D721Med (cell line): ENCODE results near the gene LDLRAD4.

Source experiments
- DNase-seq: peaks from one replicate; pipeline ENCODE4 v3.0.0; 2011; ENCODE audit warnings: low spot score; ENCODE audit not compliant: insufficient read length
- FAIRE-seq: peaks from 2 replicates; lab custom pipeline; 2011; peaks lifted over from hg19 to GRCh38; lab: Jason Lieb, UNC
- CTCF ChIP-seq: IDR thresholded peaks from 2 replicates; pipeline ENCODE4 v1.5.1; 2012; ENCODE audit warnings: mild to moderate bottlenecking, control low read depth; ENCODE audit not compliant: insufficient read depth; ENCODE audit errors: missing control alignments

LDLRAD4 gene

GRCh38 chr18:13434854-13435253, 216.3 kb downstream of the LDLRAD4 start:
- no peak for DNase-seq
- no peak for TF ChIP-seq CTCF
- no peak for FAIRE-seq

- FAIRE-seq (no peak), DNase-seq (no peak)
- no peak for TF ChIP-seq CTCF
Observed at GRCh38 chr18:13435586-13436333, 217.2 kb downstream of the LDLRAD4 start.

GRCh38 chr18:13436576-13436975, 218.0 kb downstream of the LDLRAD4 start:
- FAIRE-seq (no peak), DNase-seq (no peak)

GRCh38 chr18:13437034-13437433, 218.5 kb downstream of the LDLRAD4 start:
- DNase-seq = no peak
- no peak for TF ChIP-seq CTCF

More at GRCh38 chr18:13436576-13436975, 218.0 kb downstream of the LDLRAD4 start:
- no peak for TF ChIP-seq CTCF

GRCh38 chr18:13437796-13438506, 219.4 kb downstream of the LDLRAD4 start:
- TF ChIP-seq CTCF = no peak
- FAIRE-seq (no peak), DNase-seq (no peak)

More at GRCh38 chr18:13437034-13437433, 218.5 kb downstream of the LDLRAD4 start:
- no peak for FAIRE-seq

- DNase-seq (no peak), FAIRE-seq (no peak)
- no peak for TF ChIP-seq CTCF
Observed at GRCh38 chr18:13438507-13439056, 220.0 kb downstream of the LDLRAD4 start.

- TF ChIP-seq CTCF = no peak
- no peak for DNase-seq
- FAIRE-seq = no peak
Observed at GRCh38 chr18:13439461-13439860, 220.9 kb downstream of the LDLRAD4 start.
